GM18505 (cell line): ENCODE data around the gene RIN1.

Experiments used
- ATAC-seq: cut with Tn5 transposase; IDR thresholded peaks from one replicate; pipeline ENCODE4 v1.9.1; 2021; ENCODE audit not compliant: unreplicated experiment
- POLR2A ChIP-seq: IDR thresholded peaks from 4 replicates; pipeline ENCODE4 v1.6.1; 2011; ENCODE audit warnings: borderline replicate concordance; ENCODE audit not compliant: insufficient read depth, insufficient read length; ENCODE audit errors: extremely low read depth

RIN1 gene

GRCh38 chr11:66287211-66287888 is 48.9 kb downstream of the RIN1 start:
- TF ChIP-seq POLR2A, result no peak
- no peak for ATAC-seq

DNA sequence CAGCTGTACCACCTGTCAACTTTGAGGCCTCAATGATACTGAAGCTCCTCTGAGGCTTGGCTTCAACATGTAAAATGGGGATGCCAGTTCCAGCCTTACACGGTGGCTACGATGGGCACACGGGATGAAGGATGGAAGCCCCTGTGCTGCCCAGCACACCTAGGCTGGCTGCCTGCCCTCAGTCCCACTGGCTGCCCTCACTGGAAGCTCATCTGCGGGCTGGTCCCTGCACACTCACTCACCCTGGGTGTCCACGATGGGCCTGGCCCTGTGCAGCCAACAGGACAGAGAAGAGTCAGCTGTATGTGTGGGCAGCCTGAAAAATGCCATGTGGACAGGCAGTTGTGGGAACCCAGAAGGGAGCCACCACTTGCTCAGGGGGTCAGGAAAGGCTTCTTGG is 49.5 kb downstream of the RIN1 start:
- no peak for TF ChIP-seq POLR2A

DNA sequence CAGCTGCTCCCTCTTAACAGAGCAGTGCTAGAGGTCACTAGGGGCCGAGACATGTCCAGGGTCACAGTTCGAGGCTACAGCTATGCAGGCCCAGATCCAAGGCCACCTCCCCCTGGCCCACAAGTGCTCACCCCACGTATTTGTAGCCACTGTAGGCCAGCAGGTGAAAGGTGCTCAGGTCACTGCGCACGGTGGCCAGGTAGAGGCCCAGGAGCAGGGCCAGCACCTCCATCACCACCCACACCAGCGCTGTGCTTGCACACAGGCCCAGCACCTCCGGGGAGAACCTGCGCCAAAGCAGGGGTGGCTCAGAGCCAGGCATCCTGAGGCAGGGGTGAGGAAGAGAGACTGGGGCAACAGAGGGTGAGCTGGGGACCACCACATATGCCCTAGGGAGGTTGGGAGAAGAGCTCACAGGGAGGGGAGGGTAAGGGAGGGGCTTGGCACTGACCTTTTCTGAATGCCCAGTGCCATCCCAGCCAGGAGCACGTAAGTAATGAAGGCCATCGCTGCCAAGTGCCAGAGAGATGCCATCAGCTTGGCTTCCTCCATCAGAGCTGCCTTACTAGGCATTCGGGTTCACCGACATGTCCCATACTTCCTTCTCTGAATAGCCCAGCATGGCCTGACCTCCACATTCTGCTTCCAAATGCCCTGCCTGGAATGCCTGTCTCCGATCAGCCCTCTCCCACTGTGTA is 50.8 kb downstream of the RIN1 start:
- no peak for TF ChIP-seq POLR2A
- ATAC-seq, result no peak

More for the DNA sequence above, 49.5 kb downstream of the RIN1 start:
- no peak for ATAC-seq

- no peak for ATAC-seq
- no peak for TF ChIP-seq POLR2A
Measured at GRCh38 chr11:66284526-66285078, 51.6 kb downstream of the RIN1 start.

DNA sequence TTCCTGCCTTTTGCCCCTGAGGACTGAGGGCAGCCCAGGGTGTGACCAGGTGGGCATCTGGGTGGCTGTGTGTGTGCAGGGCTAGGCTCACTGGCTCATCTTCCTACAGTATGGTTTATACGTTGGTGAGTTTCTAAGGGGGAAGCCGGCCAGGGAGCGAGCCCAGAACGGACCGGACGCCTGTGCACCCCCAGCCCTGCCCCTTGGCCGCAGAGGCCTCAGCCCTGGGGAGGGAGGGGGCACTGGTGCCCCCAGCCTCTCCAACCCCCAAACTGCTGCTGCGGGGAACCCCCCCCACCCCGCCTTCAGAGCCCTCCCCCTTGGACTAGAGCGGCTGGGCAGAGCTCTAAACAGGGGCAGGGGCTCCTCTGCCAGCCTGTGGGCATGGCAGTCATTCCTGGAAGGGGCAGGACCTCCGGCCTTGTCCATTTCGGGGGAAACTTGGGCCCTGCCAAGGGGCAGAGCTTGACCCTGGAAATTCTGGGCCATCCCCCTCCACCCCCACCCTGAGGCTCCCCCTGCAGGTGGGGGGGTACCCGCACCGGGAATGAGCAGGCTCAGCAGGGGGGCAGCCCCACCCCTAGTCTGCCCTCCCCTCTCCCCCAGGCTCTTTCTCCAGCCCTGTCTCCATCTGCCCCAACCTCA is 52.7 kb downstream of the RIN1 start:
- no peak for TF ChIP-seq POLR2A
- no peak for ATAC-seq

DNA sequence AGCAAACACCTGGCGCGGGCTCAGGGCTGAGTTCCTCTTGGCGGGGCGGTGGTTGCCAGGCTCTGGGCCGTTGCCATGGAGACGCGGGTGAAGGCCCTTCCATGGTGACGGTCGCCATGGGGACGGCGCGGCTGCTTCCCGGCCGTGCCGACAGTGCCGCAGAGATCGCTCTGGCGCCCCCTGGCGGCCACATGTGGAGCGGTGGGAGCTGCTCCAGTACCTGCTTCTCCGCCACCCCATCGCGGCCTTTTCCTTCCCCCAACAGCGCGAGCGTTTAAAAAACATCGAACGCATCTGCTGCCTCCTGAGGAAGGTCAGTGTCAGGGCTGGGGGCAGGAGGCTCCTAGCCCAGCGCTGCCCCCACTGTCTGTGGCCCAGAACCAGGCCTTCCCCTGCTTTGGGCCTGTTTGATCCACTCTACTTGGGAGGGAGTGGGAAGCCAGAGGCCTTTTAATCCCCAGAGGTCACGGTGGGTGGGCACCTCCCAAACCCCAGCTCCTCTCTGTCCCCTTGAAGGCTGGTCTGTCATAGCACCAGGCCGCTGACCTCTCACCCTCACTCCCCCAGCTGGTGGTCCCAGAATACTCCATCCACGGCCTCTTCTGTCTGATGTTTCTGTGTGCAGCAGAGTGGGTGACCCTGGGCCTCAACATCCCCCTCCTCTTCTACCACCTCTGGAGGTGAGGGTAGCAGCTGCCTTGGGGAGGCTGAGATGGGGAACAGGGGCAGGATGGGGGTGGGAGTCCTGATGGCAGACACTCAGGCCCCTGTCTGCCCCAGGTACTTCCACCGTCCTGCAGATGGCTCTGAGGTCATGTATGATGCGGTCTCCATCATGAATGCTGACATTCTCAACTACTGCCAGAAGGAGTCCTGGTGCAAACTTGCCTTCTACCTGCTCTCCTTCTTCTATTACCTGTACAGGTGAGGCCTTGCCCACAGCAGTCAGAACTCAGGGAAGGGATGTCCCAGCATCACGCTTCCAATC is 53.5 kb downstream of the RIN1 start:
- TF ChIP-seq POLR2A, result peak; percentile 5
- ATAC-seq, result peak; percentile 71
